Aorta (tissue), 5 donors: ENCODE measurements around the gene ROBO1. TPM values are rescaled to one million over a fixed set of nuclear protein-coding genes. Genes with fewer than 3 reads are reported as not detected.

ENCODE experiments used
- ATAC-seq: fragments of 200-7000 bp; cut with Tn5 transposase; one replicate; pipeline ENCODE4 v1.9.1; 2022; ENCODE audit warnings: moderate library complexity; ENCODE audit not compliant: low FRiP score
- DNase-seq, 2 donors: peaks; one replicate each; pipeline ENCODE4 v3.0.0-alpha.2; 2020
- H3K27ac ChIP-seq, 2 donors: one replicate each; pipeline ENCODE4 v1.5.1; 2013; ENCODE audit warnings: low read length in 2 of 2, mild to moderate bottlenecking in 2 of 2, moderate library complexity in 2 of 2, control low read depth in 1 of 2, inconsistent platforms in 1 of 2, low read depth in 1 of 2
- H3K27me3 ChIP-seq, 2 donors: one replicate each; pipeline ENCODE4 v1.6.1; 2013; ENCODE audit warnings: control low read depth in 1 of 2, low read length in 1 of 2, mild to moderate bottlenecking in 1 of 2, moderate library complexity in 1 of 2; ENCODE audit not compliant: insufficient read depth in 2 of 2, control insufficient read depth in 1 of 2
- H3K36me3 ChIP-seq, 2 donors: one replicate each; pipeline ENCODE4 v1.6.1; 2013; ENCODE audit warnings: control low read depth in 1 of 2, low read length in 1 of 2, mild to moderate bottlenecking in 1 of 2; ENCODE audit not compliant: insufficient read depth in 2 of 2, control insufficient read depth in 1 of 2
- H3K4me1 ChIP-seq, 2 donors: one replicate each; pipeline ENCODE4 v1.6.1; 2013; ENCODE audit warnings: low read length in 2 of 2, control low read depth in 1 of 2, mild to moderate bottlenecking in 1 of 2, moderate library complexity in 1 of 2; ENCODE audit not compliant: insufficient read depth in 2 of 2, control insufficient read depth in 1 of 2
- H3K4me3 ChIP-seq, 2 donors: one replicate each; pipeline ENCODE4 v1.5.1; 2013; ENCODE audit warnings: low read length in 2 of 2, control low read depth in 1 of 2, mild to moderate bottlenecking in 1 of 2
- H3K9me3 ChIP-seq: one replicate; pipeline ENCODE4 v1.6.1; 2013; ENCODE audit warnings: mild to moderate bottlenecking, low read length; ENCODE audit not compliant: control insufficient read depth
- WGBS, 2 donors: extraction: QIAGEN DNeasy Blood & Tissue Kit; methylation state at CpG; one replicate each; pipeline ENCODE4 v1.1.7; 2013; 5-methylcytosine and 5-hydroxymethylcytosine counted together
- intact Hi-C, 2 donors: fragments of 100-400 bp; cut with DNase I; formaldehyde crosslinking; loops; one replicate each; pipeline versions ENCODE4 v1.14.2 to v1.15.0; 2022
- polyA plus RNA-seq, 2 donors: library from polyadenylated mRNA; stranded (reverse); fragments of 200-250 nt; gene quantifications; one replicate each; pipeline ENCODE4 v1.2.3, GENCODE V29; 2013
- total RNA-seq, 2 donors: library from RNA; stranded (reverse); fragmentation: NEBNext Ultra II Directional; extraction: Animal tissue kit (Norgen Biotek cat#: 25700); gene quantifications; one replicate each; pipeline ENCODE4 v1.2.1, GENCODE V29; 2021
- donor health status: healthy with polysubstance abuse.
- donor health status: Bipolar disorder and iron deficiency.
- donor health status: DM: no; HTN: no; CAD: no.
- donor health status: DM: no; HTN: no; CAD: no.
- donor health status: DM: yes; HTN: yes; CAD: no.

The ROBO1 gene
- total and polyA plus RNA-seq, 4 donors: 2.1 to 33.1 (median 16.6) TPM

GRCh38 chr3:78823859-78824258 lies 943.9 kb downstream of the ROBO1 start:
- DNase-seq: no peak
- no peak overlapping the region for H3K4me3 ChIP-seq
- H3K27ac ChIP-seq: no peak overlapping the region
- H3K4me1 ChIP-seq: no peaks in the 10 kb centered on the region
- no peaks in the 10 kb centered on the region for H3K27me3 ChIP-seq
- no peak for ATAC-seq
- WGBS, 2 donors: 64 to 80% methylated on average over 1 of the region's 1 CpG
- intact Hi-C loops: no loop called here
- H3K36me3 ChIP-seq: no peaks in the 10 kb centered on the region
- H3K9me3 ChIP-seq: no peaks in the 10 kb centered on the region

GRCh38 chr3:78823434-78823833 lies 944.4 kb downstream of the ROBO1 start:
- Histone ChIP-seq H3K36me3 (no peaks in the 10 kb centered on the region), H3K4me3 (no peak overlapping the region), H3K4me1 (no peaks in the 10 kb centered on the region), H3K27me3 (no peaks in the 10 kb centered on the region), H3K27ac (no peak overlapping the region), H3K9me3 (no peaks in the 10 kb centered on the region)
- intact Hi-C loops: no loop called here
- no peak for ATAC-seq
- DNase-seq: no peak
- WGBS, 2 donors: 83 to 88% methylated on average over 4 of the region's 4 CpGs

- Histone ChIP-seq H3K27ac (no peak overlapping the region), H3K36me3 (no peaks in the 10 kb centered on the region), H3K4me1 (no peaks in the 10 kb centered on the region), H3K27me3 (no peaks in the 10 kb centered on the region), H3K4me3 (no peak overlapping the region), H3K9me3 (no peaks in the 10 kb centered on the region)
- ATAC-seq (no peak), DNase-seq (no peak)
- intact Hi-C loops: no loop called here
Observed at GRCh38 chr3:78822726-78823125, 945.1 kb downstream of the ROBO1 start.

GRCh38 chr3:78820542-78820941 lies 947.3 kb downstream of the ROBO1 start:
- no peak overlapping the region for H3K27ac ChIP-seq
- H3K9me3 ChIP-seq: no peaks in the 10 kb centered on the region
- no peak overlapping the region for H3K4me3 ChIP-seq
- intact Hi-C loops: no loop called here
- H3K27me3 ChIP-seq: no peaks in the 10 kb centered on the region
- ATAC-seq (no peak), DNase-seq (no peak)
- no peaks in the 10 kb centered on the region for H3K4me1 ChIP-seq
- WGBS, 2 donors: 4 to 8% methylated on average over 1 of the region's 1 CpG
- H3K36me3 ChIP-seq: no peaks in the 10 kb centered on the region

GRCh38 chr3:78818161-78818985 lies 949.4 kb downstream of the ROBO1 start:
- no peaks in the 10 kb centered on the region for H3K9me3 ChIP-seq
- no peaks in the 10 kb centered on the region for H3K36me3 ChIP-seq
- ATAC-seq: peak; percentile 26
- WGBS, 2 donors: 98% methylated on average over 19 of the region's 19 CpGs
- peak in 1 of 2 donors; percentile 43 for DNase-seq
- intact Hi-C loops: no loop called here
- no peak overlapping the region for H3K4me3 ChIP-seq
- H3K4me1 ChIP-seq: peaks cover 0 to 1% of the 10 kb centered on the region in 2 donors
- H3K27me3 ChIP-seq: no peaks in the 10 kb centered on the region
- H3K27ac ChIP-seq: no peak overlapping the region

- H3K27me3 ChIP-seq: no peaks in the 10 kb centered on the region
- no peaks in the 10 kb centered on the region for H3K36me3 ChIP-seq
- ATAC-seq (no peak), DNase-seq (no peak)
- no peak overlapping the region for H3K27ac ChIP-seq
- H3K4me1 ChIP-seq: peaks cover 0 to 1% of the 10 kb centered on the region in 2 donors
- no peak overlapping the region for H3K4me3 ChIP-seq
- WGBS, 2 donors: 90 to 93% methylated on average over 3 of the region's 3 CpGs
- H3K9me3 ChIP-seq: no peaks in the 10 kb centered on the region
- intact Hi-C loops: no loop called here
Observed at GRCh38 chr3:78814893-78815562, 952.8 kb downstream of the ROBO1 start.

- Histone ChIP-seq H3K9me3 (no peaks in the 10 kb centered on the region), H3K27ac (no peak overlapping the region), H3K4me1 (peaks cover 0 to 1% of the 10 kb centered on the region in 2 donors), H3K36me3 (no peaks in the 10 kb centered on the region), H3K4me3 (no peak overlapping the region), H3K27me3 (no peaks in the 10 kb centered on the region)
- intact Hi-C loops: no loop called here
- 73 to 77% methylated on average over 3 of the region's 3 CpGs for WGBS, 2 donors
- no peak for ATAC-seq
- no peak for DNase-seq
Observed at GRCh38 chr3:78812166-78812565, 955.6 kb downstream of the ROBO1 start.

GRCh38 chr3:78809966-78810365 lies 957.8 kb downstream of the ROBO1 start:
- no peak overlapping the region for H3K27ac ChIP-seq
- intact Hi-C loops: no loop called here
- H3K36me3 ChIP-seq: no peaks in the 10 kb centered on the region
- H3K9me3 ChIP-seq: no peaks in the 10 kb centered on the region
- H3K27me3 ChIP-seq: no peaks in the 10 kb centered on the region
- DNase-seq: no peak
- H3K4me1 ChIP-seq: peaks cover 0 to 1% of the 10 kb centered on the region in 2 donors
- WGBS, 2 donors: 88 to 94% methylated on average over 4 of the region's 4 CpGs
- H3K4me3 ChIP-seq: no peak overlapping the region
- no peak for ATAC-seq
